ENCODE measurements around the gene ROR1.

DNA sequence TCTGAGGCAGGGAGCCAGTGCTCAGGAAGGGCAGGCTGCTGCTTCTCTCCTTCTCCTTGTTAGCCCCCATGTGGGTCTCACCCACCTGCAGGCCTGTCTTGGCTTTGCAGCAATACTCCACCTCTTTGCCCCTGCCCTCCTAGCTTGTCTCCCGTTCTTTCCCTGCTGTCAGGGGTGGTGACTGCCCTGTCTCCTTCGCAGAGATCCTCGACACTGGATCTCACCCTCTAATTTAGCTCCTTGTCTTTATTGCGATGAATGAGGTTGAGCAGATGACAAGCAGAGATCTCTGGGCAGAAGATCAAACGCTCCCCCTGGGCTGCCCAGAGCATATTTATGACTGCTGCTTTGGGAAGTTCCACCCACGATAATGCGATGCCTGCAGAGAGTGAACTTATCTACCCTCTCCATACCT lies 199.2 kb downstream of the ROR1 start:
- TF ChIP-seq, protein P1, sequence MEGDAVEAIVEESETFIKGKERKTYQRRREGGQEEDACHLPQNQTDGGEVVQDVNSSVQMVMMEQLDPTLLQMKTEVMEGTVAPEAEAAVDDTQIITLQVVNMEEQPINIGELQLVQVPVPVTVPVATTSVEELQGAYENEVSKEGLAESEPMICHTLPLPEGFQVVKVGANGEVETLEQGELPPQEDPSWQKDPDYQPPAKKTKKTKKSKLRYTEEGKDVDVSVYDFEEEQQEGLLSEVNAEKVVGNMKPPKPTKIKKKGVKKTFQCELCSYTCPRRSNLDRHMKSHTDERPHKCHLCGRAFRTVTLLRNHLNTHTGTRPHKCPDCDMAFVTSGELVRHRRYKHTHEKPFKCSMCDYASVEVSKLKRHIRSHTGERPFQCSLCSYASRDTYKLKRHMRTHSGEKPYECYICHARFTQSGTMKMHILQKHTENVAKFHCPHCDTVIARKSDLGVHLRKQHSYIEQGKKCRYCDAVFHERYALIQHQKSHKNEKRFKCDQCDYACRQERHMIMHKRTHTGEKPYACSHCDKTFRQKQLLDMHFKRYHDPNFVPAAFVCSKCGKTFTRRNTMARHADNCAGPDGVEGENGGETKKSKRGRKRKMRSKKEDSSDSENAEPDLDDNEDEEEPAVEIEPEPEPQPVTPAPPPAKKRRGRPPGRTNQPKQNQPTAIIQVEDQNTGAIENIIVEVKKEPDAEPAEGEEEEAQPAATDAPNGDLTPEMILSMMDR (CRISPR knock-in tag; IDR thresholded peaks at IDR 0.05) = no peak
- TF ChIP-seq NBN (conservative IDR thresholded peaks at IDR 0.05) (no peak), SAFB2 (CRISPR knock-in tag; IDR thresholded peaks at IDR 0.05; ENCODE audit: borderline replicate concordance, low read depth) (no peak), NR2F1 (CRISPR knock-in tag; IDR thresholded peaks at IDR 0.05) (no peak), EP300 (IDR thresholded peaks at IDR 0.05; ENCODE audit: low read depth in 2 of 2, low read length in 2 of 2) (no peak), EP300 (CRISPR knock-in tag; IDR thresholded peaks at IDR 0.05; ENCODE audit: borderline replicate concordance) (no peak), POLR2A (IDR thresholded peaks at IDR 0.05; ENCODE audit: insufficient read depth in 1 of 2, low read depth in 2 of 2, low read length in 2 of 2) (no peak), EZH2 (conservative IDR thresholded peaks at IDR 0.05; ENCODE audit: low read depth, low read length) (no peak)
- TF ChIP-seq, protein P2, sequence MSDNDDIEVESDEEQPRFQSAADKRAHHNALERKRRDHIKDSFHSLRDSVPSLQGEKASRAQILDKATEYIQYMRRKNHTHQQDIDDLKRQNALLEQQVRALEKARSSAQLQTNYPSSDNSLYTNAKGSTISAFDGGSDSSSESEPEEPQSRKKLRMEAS (IDR thresholded peaks at IDR 0.05) = no peak
- TF ChIP-seq, protein P3, sequence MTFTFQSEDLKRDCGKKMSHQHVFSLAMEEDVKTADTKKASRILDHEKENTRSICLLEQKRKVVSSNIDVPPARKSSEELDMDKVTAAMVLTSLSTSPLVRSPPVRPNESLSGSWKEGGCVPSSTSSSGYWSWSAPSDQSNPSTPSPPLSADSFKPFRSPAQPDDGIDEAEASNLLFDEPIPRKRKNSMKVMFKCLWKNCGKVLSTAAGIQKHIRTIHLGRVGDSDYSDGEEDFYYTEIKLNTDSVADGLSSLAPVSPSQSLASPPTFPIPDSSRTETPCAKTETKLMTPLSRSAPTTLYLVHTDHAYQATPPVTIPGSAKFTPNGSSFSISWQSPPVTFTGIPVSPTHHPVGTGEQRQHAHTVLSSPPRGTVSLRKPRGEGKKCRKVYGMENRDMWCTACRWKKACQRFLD (CRISPR knock-in tag; IDR thresholded peaks at IDR 0.05; ENCODE audit: borderline replicate concordance) = no peak
- TF ChIP-seq, protein P4, sequence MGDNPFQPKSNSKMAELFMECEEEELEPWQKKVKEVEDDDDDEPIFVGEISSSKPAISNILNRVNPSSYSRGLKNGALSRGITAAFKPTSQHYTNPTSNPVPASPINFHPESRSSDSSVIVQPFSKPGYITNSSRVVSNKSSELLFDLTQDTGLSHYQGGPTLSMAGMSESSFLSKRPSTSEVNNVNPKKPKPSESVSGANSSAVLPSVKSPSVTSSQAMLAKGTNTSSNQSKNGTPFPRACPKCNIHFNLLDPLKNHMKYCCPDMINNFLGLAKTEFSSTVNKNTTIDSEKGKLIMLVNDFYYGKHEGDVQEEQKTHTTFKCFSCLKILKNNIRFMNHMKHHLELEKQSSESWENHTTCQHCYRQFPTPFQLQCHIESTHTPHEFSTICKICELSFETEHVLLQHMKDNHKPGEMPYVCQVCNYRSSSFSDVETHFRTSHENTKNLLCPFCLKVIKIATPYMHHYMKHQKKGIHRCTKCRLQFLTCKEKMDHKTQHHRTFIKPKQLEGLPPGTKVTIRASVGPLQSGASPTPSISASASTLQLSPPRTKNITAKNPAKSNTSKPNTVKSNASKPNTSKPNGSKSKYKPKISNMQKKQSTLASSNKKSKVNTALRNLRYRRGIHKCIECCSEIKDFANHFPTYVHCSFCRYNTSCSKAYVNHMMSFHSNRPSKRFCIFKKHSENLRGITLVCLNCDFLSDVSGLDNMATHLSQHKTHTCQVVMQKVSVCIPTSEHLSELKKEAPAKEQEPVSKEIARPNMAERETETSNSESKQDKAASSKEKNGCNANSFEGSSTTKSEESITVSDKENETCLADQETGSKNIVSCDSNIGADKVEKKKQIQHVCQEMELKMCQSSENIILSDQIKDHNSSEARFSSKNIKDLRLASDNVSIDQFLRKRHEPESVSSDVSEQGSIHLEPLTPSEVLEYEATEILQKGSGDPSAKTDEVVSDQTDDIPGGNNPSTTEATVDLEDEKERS (CRISPR knock-in tag; IDR thresholded peaks at IDR 0.05) = no peak

Measured in HepG2 (cell line).